GM19351 (cell line): ENCODE measurements around the gene CYP4A11.
"Not testable (repeated sequence)": the region's sequence is repeated elsewhere in the genome, so short reads cannot be mapped to it uniquely, and the experiment has no call there.

ENCODE experiments used
- ATAC-seq: cut with Tn5 transposase; IDR thresholded peaks from one replicate; pipeline ENCODE4 v1.9.1; 2021; ENCODE audit warnings: mild to moderate bottlenecking, moderate library complexity; ENCODE audit not compliant: unreplicated experiment

CYP4A11 gene, protein sequence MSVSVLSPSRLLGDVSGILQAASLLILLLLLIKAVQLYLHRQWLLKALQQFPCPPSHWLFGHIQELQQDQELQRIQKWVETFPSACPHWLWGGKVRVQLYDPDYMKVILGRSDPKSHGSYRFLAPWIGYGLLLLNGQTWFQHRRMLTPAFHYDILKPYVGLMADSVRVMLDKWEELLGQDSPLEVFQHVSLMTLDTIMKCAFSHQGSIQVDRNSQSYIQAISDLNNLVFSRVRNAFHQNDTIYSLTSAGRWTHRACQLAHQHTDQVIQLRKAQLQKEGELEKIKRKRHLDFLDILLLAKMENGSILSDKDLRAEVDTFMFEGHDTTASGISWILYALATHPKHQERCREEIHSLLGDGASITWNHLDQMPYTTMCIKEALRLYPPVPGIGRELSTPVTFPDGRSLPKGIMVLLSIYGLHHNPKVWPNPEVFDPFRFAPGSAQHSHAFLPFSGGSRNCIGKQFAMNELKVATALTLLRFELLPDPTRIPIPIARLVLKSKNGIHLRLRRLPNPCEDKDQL

DNA sequence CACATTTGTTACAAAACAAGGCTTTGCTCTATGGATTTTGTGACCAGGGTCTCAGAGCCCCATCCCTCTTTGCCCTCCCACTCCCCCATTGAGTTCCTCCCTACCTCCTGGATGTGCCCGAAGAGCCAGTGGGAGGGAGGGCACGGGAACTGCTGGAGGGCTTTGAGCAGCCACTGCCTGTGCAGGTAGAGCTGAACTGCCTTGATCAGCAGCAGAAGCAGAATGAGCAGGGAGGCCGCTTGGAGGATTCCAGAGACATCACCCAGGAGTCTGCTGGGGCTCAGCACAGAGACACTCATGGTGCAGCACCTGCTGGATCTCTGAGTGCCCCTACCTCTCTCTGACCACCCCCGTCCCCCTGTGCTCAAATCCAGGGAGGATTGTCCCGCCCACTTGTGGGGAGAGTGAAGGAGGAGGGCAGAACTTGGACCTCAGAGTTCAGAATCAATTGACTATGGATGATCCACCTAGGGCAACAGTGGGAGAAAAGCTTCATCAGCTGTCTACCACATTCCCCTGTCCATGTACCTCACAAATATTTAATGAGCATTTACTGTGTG is at the start of gene CYP4A11:
Gene CYP4A11, minus strand, starts transcription at position 342 of the 560 bp plus-strand sequence. Its CDS starts 43 bp downstream, at position 299.
- no peak for ATAC-seq

DNA sequence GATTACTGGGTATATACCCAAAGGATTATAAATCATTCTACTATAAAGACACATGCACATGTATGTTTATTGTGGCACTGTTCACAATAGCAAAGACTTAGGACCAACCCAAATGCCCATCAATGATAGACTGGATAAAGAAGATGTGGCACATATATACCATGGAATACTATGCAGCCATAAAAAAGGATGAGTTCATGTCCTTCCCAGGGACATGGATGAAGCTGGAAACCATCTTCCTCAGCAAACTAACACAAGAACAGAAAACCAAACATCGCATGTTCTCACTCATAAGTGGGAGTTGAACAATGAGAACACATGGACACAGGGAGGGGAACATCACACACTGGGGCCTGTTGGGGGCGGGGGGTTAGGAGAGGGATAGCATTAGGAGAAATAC is 49.3 kb upstream of the CYP4A11 start:
- not testable (repeated sequence) for ATAC-seq

DNA sequence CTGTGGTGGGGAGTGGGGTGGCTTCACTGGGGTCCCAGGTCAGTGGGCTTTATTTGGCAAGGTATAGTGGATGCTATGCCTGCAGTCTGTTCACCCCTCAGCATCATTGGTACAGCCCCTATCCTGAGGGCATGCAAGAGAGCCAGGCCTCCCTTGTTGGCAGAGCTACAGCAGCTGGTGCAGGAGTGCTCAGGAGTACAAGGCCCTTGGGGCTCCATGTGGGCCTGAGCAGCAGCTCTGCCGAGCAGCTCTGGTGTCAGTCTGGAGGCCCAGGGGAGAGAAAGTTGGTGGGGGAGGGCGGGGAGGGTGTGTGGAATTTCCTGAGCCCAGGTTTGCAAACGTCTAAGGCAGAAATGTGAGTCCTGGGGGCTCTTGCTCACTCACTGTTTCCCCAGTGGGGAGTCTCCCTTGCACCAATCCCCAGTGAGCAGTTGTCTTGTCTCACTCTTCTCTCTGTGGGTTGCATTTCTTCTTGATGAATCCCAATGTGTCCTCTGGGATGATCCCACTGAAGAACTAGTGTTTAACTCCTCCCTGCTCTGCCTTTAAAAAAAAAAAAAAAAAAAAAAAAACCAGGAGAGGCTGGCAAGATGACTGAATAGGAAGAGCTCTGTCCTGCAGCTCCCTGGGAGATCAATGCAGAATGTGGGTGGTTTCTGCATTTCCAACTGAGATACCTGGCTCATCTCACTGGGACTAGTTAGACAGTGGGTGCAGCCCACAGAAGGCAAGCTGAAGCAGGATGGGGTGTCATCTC is 42.7 kb upstream of the CYP4A11 start:
- no peak for ATAC-seq

DNA sequence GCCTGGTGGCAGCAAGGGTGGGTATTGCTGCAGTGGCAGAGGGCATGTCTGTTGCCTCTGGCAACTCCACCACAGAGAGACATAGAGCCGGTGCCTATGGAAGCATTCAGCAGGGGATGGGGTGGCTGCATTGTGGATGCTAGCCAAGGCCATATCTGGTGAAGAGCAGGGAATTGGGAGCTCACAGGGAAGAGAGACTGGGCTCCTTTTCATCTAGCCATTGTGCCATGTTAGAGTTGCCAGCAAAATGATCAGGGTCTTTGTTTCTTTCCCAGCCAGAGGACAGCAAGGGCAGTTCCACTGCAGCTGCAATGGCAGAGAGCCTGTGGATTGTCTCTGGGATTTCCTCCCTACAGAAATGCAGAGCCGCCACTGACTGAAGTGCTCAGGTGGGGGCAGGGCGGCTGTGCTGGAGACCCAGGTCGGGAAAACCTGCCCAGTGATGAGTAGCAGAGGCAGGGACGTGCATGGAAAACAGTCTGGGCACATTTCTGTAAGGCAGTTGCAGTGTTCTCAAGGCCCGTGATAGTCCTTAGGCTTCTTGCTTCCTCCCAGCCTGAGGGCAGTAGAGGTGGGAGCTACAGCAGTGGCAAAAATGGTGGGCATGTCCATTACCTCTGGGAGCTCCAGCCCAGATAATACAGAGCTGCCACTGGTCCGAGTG is 42.0 kb upstream of the CYP4A11 start:
- no peak for ATAC-seq

DNA sequence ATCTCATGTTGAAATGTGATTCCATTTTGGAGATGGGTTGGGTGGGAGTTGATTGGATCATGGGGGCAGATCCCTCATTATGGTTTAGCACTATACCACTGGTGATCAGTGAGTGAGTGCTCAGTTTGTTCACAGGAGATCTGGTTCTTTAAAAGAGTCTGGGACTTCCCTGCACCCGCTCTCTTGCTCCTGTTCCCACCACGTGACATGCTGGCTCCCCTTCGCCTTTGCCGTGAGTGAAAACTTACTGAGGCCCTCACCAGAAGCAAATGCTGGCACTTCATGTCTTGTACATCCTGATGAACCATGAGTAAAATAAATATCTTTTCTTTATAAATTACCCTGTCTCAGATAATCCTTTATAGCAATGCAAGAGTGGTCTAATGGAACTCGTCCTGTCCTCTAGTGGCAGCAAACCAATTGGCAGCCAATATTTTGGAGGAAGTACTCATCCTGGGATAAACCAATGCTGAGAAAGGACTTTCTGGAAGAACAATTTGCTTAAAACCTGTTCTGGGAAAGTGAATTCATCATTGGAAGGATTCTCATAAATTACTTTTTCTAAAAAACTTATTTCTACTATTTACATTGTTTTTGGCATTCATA is 27.8 kb upstream of the CYP4A11 start:
- no peak for ATAC-seq

DNA sequence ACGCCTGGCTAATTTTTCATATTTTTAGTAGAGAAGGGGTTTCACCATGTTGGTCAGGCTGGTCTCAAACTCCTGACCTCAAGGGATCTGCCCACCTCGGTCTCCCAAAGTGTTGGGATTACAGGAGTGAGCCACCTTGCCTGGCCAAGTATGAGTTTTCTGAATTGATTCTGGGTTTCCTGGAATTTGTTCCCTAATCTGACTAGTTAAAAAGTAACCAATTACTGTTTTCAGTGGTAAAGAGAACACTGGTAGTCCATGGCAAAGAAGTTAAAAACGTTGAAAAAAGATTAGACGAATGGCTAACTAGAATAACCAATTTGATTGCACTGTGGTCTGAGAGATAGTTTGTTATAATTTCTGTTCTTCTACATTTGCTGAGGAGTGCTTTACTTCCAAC is 21.0 kb upstream of the CYP4A11 start:
- not testable (repeated sequence) for ATAC-seq

DNA sequence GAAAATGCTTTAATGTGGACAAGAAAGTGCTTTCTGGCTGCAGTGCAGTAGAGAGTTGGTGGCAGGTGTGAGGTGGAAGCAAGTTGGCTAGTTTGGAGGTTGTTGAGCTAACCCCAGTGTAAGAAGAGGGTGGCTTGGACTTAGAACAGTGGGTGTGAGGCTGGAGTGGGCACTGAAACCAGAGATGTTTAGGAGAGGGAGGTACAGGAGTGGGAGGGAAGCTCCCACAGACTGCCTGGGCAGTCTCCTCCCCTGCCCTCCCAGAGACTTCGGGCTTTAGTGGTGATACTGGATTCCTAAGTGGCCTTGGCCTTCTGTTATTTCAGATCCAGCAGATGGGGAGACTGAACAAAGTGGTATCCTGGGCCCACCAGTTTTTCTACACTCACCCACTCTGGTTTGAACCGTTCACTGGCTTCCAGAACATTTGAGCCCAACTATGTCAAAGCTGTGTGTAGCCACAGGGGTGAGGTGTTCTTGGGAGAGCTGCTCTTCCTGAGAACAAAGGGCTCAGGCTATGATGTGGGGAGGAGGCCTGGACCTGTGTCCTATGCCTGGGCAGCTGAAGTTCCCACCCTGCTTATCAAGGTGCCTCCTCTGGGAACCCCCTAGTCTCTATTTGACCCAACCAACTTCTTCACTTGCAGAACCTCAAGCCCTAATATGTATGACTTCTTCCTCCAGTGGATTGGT is 19.9 kb upstream of the CYP4A11 start:
- no peak for ATAC-seq

DNA sequence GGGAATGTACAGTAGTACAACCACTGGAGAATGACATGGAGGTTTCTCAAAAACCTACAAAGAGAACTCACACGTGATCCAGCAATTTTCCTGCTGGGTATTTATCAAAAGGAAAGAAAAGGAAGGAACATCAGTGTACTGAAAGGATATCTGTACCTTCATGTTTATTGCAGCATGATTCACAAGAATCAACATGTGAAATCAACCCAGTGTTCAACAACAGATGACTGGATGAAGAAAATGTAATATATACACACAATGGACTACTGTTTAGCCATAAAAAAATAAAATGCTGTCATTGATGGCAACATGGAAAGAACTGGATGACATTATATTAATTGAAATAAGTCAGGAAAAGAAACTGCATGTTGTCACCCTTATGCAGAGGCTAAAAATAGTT is 19.0 kb upstream of the CYP4A11 start:
- no peak for ATAC-seq

DNA sequence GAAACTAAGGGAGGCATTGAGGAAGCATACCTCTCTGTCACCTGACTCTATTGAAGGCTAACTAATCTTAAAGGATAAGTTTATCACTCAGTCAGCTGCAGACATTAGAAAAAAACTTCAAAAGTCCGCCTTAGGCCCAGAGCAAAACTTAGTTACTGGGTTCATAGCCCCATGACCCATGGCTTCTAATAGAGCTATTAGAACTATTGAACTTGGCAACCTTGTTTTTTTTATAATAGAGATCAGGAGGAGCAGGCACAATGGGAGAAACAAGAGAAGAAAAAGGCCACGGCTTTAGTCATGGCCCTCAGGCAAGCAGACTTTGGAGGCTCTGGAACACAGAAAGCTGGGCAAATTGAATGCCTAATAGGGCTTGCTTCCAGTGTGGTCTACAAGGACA is 13.8 kb upstream of the CYP4A11 start:
- not testable (repeated sequence) for ATAC-seq

DNA sequence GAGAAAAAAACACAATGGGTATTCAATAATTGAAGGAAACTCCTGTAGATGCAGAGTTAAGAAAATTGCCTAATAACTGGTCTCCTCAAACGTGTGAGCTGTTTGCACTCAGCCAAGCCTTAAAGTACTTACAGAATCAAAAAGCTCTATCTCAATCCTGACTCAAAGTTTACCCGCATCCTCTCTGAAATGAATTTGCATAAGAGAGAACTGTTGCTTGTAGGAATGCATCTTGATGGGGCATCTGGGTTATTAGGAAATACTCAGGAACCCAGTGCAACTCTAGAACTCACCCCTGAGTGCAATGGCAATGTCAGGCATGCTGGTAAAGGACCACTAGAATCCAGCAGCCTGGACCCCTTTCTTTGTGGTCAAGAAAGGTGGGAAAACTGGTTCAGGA is 12.6 kb upstream of the CYP4A11 start:
- not testable (repeated sequence) for ATAC-seq

DNA sequence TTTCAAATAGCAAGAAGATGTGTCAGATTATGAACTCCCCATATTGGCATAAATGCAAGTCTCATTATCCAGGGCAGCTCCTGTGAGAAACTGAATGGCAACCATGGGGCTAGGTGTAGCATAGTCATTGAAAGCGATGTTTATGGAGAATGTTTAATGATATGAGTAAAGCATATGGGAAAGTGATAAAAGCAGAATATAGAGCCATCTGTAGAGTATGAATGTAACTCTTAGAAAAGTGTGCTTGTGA is 8.1 kb upstream of the CYP4A11 start:
- ATAC-seq: not testable (repeated sequence)

DNA sequence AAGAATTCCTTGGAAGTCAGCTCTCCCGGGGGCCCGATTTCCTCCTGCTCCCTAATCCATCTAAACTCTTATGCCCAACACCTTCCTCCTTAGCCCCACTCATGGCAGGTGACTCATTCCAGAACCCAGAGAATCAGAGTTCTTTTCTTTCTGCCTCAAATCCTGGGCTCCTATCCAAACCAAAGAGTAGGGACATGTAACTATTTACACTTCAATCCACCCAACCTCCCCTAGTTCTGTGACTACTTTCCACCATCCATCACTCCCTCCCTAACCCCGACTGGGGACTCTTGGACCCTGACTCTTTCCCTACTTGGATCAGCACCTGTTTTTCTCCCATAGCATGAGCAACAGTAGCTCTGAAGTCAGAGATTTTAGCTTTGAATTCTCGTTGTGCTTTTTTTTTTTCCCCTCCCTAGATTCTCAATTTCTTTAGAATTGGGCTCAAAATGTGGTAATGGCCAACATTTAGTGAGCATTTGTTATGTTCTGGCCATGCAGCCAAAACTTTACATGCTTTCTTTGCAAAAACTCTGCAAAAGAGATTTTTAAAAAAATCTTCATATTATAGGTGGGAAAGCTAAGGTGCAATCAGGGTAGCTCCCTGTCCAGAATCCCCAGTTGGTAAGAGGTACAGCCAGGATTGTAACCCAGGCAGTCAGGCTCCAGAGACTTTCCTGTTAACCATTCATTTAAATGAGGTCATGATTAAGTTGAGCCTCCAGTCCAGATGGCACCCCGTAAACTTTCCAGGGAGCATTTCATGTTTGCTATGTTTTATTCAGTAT is 7.5 kb upstream of the CYP4A11 start:
- no peak for ATAC-seq

DNA sequence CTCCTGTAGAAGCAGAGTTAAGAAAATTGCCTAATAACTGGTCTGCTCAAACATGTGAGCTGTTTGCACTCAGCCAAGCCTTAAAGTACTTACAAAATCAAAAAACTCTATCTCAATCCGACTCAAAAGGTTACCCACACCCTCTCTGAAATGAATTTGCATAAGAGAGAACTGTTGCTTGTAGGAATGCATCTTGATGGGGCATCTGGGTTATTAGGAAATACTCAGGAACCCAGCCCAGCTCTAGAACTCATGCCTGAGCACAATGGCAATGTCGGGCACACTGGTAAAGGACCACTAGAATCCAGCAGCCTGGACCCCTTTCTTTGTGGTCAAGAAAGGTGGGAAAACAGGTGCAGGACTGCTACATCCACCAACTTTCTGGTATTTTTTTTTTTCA is 6.4 kb upstream of the CYP4A11 start:
- not testable (repeated sequence) for ATAC-seq

DNA sequence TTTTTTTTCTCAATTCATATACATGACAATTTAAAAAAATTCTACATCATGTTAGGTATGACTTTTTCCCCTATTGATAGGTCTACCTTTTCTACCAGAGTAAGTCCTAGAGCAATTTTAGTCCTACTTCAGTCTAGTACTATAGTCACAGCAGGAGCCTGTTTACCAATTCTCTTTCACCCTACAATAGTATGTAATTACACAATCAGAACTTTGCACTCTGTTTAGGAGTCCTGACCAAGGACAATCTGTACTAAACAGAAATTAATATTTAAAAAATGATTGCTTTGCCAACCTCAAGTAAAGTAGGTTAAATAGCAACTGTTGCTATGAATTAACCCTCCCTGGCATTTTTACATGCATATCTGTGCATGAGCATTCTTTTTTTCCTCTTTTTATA is 810 bp upstream of the CYP4A11 start:
- ATAC-seq: no peak

DNA sequence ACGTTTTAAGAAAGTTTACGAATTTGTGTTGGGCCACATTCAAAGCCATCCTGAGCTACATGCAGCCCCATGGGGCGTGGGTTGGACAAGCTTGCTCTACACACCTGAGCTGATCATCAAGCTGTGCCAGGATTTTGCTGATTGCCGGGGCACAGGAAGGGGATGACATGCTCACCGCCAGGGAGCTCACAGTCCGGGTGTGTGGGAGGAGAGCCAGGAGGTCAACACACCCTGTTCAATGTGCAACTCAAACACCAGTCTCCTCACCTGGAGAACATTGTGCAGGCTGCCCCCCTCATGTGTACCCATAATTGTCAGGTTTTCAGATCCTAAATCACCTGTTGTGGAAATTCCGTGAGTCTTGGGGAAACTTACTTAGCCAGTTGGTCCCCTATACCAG is 969 bp downstream of the CYP4A11 start:
- ATAC-seq: no peak

DNA sequence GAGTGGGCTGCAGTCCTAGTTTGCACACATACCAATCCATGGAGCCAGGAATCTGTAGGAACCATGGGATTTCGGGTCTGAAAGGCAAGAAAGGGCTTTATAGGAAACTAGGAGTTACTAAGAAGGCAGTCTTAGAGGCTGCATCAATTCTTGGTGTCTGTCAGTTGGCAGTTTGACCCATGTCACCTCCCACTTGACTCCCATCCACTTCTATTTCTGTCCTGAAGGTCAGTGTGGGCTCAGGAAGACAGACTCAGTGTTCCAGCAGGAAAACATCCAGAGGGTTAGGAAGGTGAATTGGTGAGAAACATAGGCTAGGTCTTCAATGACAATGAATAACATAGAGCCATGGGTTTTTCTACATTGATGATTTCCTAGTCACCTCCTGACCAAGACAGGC is 4.0 kb downstream of the CYP4A11 start:
- ATAC-seq: no peak

DNA sequence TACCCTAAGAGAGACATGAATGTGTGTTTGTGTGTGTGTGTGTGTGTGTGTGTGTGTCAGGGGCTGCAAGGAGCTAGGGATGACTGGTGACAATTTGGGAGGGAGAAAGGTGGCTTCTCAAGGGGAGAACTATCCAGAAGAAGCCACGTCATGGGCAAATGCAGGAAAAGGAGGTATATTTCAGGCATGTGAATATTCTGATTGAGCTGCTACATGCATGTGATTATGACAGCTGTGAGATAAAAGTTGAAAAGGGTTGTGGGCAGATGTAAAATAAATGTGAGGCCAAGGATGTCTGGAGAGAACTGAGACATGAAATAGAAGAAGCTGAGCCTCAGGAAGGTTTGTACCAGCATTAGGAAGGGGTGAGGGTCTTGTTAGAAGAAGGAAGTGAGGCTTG is 4.5 kb downstream of the CYP4A11 start:
- ATAC-seq: no peak

DNA sequence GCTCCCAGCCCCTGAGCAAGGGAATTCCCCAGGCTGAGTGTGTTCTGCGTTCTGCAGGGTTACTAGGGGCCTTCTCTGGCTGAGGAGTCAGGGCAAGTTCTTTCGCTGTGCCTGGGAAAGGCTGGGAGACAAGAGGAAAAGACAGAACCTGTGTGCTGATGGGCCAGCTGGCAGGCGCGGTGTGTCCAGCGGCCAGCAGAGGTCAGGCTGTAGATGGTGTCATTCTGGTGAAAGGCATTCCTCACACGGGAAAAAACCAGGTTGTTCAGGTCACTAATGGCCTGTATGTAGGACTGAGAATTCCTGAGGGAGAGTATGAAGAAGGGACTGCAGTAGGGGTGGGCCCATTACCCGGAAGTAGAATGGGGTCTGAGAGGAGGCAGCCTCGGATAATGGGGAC is 6.4 kb downstream of the CYP4A11 start:
- not testable (repeated sequence) for ATAC-seq

DNA sequence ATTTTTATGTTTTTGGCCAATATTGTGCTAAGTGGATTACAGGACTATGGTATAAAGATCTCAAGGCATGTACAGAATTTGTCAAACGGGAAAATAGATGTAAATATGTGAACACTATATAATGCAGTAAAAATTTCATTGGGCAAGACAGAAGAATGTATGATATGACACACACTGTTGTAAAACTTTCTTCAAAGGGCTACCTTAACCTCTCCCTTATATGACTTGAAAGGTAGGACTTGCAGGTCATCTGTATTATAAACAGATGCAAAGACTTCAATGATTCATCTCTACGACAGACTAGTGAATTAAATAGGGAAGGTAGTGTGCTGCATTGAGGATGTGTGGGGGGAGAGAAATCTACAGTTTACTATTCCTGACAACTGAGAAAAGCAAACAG is 9.3 kb downstream of the CYP4A11 start:
- not testable (repeated sequence) for ATAC-seq

DNA sequence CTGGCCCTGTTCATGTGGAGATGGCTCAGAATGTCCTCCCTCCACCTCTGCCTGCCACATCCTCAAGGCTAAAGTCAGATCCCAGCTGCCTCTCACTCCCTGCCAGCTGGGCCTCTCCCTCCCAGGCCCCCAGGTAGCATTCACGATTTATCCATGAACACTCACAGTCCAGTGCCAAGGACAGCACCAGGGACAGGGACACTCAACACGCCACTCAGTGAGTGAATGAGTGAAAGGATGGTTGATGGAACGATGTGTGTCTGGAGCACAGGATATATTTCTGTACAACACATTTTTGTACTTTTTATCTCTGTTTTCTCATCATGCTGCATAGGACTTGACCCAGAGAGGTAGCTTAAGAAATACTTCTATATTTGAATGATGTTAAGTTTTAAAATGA is 10.1 kb downstream of the CYP4A11 start:
- ATAC-seq: no peak
